Nucleus accumbens (tissue), 56 donors: ENCODE results near the gene TIPIN.
"Not testable (repeated sequence)": the region's sequence is repeated elsewhere in the genome, so short reads cannot be mapped to it uniquely, and the experiment has no call there.

Experiments
- DNase-seq, 56 donors: peaks; one replicate each; lab custom pipeline; 2025; lab: John Stamatoyannopoulos, UW

TIPIN gene

GRCh38 chr15:66386204-66387123 is 30.0 kb upstream of the TIPIN start, which contains the start of gene MAP2K1:
Gene MAP2K1 (plus strand): TSS chr15:66386912. CDS start chr15:66387348, 436 bp downstream.
- DNase-seq, result peak; percentile 77 to 99 (median 96)

- DNase-seq, result not testable (repeated sequence)
Measured at GRCh38 chr15:66381376-66381775, 24.9 kb upstream of the TIPIN start.

GRCh38 chr15:66378814-66379430 is 22.4 kb upstream of the TIPIN start:
- DNase-seq, result no peak

- DNase-seq, result no peak
Measured at GRCh38 chr15:66374179-66374578, 17.7 kb upstream of the TIPIN start.

GRCh38 chr15:66369773-66370651 is 13.5 kb upstream of the TIPIN start:
- DNase-seq, result no peak

- no peak for DNase-seq
Measured at GRCh38 chr15:66364944-66365528, 8.6 kb upstream of the TIPIN start.

- no peak for DNase-seq
Measured at GRCh38 chr15:66362776-66363175, 6.3 kb upstream of the TIPIN start.

GRCh38 chr15:66361745-66362460 is 5.4 kb upstream of the TIPIN start:
- DNase-seq, result not testable (repeated sequence)

GRCh38 chr15:66359740-66360139 is 3.3 kb upstream of the TIPIN start:
- DNase-seq, result peak in 8 of 56 donors; percentile 2 to 26 (median 12)

- no peak for DNase-seq
Measured at GRCh38 chr15:66356077-66356358, 467 bp downstream of the TIPIN start.

- not testable (repeated sequence) for DNase-seq
Measured at GRCh38 chr15:66348530-66348929, 8.0 kb downstream of the TIPIN start.

- DNase-seq, result no peak
Measured at GRCh38 chr15:66328771-66329170, 27.7 kb downstream of the TIPIN start.

GRCh38 chr15:66327736-66328135 is 28.7 kb downstream of the TIPIN start:
- DNase-seq, result no peak

- DNase-seq, result no peak
Measured at GRCh38 chr15:66326051-66326450, 30.4 kb downstream of the TIPIN start.

GRCh38 chr15:66323312-66323928 is 33.1 kb downstream of the TIPIN start:
- no peak for DNase-seq

GRCh38 chr15:66312144-66312543 is 44.3 kb downstream of the TIPIN start:
- no peak for DNase-seq

- no peak for DNase-seq
Measured at GRCh38 chr15:66310786-66311185, 45.7 kb downstream of the TIPIN start.

GRCh38 chr15:66309828-66310227 is 46.7 kb downstream of the TIPIN start:
- DNase-seq, result no peak

GRCh38 chr15:66308531-66308930 is 48.0 kb downstream of the TIPIN start:
- DNase-seq, result no peak
